Prostate gland (tissue), 2 donors: ENCODE measurements around the gene LIG1.

Experiments
- POLR2A ChIP-seq: fragments of 450-650 bp; IDR thresholded peaks from one replicate; pipeline ENCODE4 v1.6.1; 2016; ENCODE audit warnings: antibody characterized with exemption, mild to moderate bottlenecking
- TF ChIP-seq, protein P1 (sequence below), 4 experiments: fragments of 200-600 bp in 2 of 4; fragments of 450-650 bp in 2 of 4; sonication (generic) in 2 of 4; IDR thresholded peaks; 1 replicate in 3 of 4; 2 replicates in 1 of 4; pipeline ENCODE4 v1.5.1; 2016 to 2019; ENCODE audit warnings: antibody characterized with exemption in 4 of 4, mild to moderate bottlenecking in 2 of 4, moderate library complexity in 2 of 4

DNA sequence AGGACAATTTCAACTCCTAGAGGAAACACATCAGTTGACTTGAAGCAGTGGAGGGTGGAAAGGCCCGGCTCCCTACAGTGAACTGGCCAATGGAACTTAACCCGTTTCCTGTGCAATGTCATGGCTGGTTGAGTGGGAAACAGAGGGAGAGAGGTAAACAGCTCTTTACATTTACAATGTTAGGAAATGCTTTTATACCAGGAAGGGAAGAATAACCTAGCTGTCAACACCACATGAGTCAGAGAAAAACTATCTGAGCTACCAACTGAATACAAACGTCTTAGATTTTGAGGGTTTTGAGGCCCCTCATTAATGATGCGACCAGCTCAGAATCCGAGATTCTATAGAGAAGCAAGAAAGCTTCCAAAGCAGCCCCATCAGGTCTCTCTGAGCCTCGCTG, 48.9 kb upstream of the LIG1 start:
- TF ChIP-seq, protein P1, sequence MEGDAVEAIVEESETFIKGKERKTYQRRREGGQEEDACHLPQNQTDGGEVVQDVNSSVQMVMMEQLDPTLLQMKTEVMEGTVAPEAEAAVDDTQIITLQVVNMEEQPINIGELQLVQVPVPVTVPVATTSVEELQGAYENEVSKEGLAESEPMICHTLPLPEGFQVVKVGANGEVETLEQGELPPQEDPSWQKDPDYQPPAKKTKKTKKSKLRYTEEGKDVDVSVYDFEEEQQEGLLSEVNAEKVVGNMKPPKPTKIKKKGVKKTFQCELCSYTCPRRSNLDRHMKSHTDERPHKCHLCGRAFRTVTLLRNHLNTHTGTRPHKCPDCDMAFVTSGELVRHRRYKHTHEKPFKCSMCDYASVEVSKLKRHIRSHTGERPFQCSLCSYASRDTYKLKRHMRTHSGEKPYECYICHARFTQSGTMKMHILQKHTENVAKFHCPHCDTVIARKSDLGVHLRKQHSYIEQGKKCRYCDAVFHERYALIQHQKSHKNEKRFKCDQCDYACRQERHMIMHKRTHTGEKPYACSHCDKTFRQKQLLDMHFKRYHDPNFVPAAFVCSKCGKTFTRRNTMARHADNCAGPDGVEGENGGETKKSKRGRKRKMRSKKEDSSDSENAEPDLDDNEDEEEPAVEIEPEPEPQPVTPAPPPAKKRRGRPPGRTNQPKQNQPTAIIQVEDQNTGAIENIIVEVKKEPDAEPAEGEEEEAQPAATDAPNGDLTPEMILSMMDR (IDR thresholded peaks at IDR 0.05) = no peak
- no peak for TF ChIP-seq POLR2A
